Endodermal cell (in vitro differentiated cells): ENCODE measurements around the gene CFAP54. TPM values are rescaled to one million over a fixed set of nuclear protein-coding genes. Genes with fewer than 3 reads are reported as not detected.
A peak's percentile ranks its signal among the peaks of the same experiment; 100 is the strongest.

ENCODE experiments used
- DNase-seq: peaks from one replicate; pipeline ENCODE4 v3.0.0-alpha.2; 2017
- H3K27ac ChIP-seq: 2 replicates; pipeline ENCODE4 v1.5.1; 2013; ENCODE audit warnings: mild to moderate bottlenecking, low read depth, low read length, moderate library complexity
- H3K27me3 ChIP-seq: 2 replicates; pipeline ENCODE4 v1.6.1; 2013; ENCODE audit warnings: mild to moderate bottlenecking, low read length, moderate library complexity; ENCODE audit not compliant: insufficient read depth, control insufficient read depth, poor library complexity, severe bottlenecking
- H3K36me3 ChIP-seq: 2 replicates; pipeline ENCODE4 v1.7.0; 2013; ENCODE audit warnings: mild to moderate bottlenecking, low read length, moderate library complexity; ENCODE audit not compliant: control insufficient read depth, insufficient read depth
- H3K4me1 ChIP-seq: one replicate; pipeline ENCODE4 v1.7.0; 2013; ENCODE audit warnings: low read length; ENCODE audit not compliant: control insufficient read depth, insufficient read depth
- H3K4me3 ChIP-seq: 2 replicates; pipeline ENCODE4 v1.5.1; 2013; ENCODE audit warnings: mild to moderate bottlenecking, low read length, moderate library complexity
- H3K9ac ChIP-seq: 2 replicates; pipeline ENCODE4 v1.6.1; 2013; ENCODE audit warnings: mild to moderate bottlenecking, low read length, moderate library complexity; ENCODE audit not compliant: poor library complexity, severe bottlenecking; ENCODE audit errors: extremely low read depth
- H3K9me3 ChIP-seq: 2 replicates; pipeline ENCODE4 v1.6.1; 2013; ENCODE audit warnings: mild to moderate bottlenecking, low read length, moderate library complexity; ENCODE audit not compliant: control insufficient read depth
- H3K27ac Mint-ChIP-seq: 2 replicates; pipeline ENCODE4 v1.8.0; 2020; ENCODE audit warnings: mixed read lengths
- H3K27me3 Mint-ChIP-seq: 2 replicates; pipeline ENCODE4 v1.8.0; 2021; ENCODE audit warnings: mild to moderate bottlenecking, mixed read lengths; ENCODE audit not compliant: insufficient read depth
- H3K36me3 Mint-ChIP-seq: 2 replicates; pipeline ENCODE4 v1.8.0; 2020; ENCODE audit warnings: low read depth, mixed read lengths
- H3K4me1 Mint-ChIP-seq: 2 replicates; pipeline ENCODE4 v1.8.0; 2020; ENCODE audit warnings: mixed read lengths
- H3K4me3 Mint-ChIP-seq: 2 replicates; pipeline ENCODE4 v1.8.0; 2020; ENCODE audit warnings: mild to moderate bottlenecking, moderate library complexity, mixed read lengths
- H3K9me3 Mint-ChIP-seq: 2 replicates; pipeline ENCODE4 v1.8.0; 2020; ENCODE audit warnings: mild to moderate bottlenecking, mixed read lengths
- CTCF ChIP-seq: fragments of 200-600 bp; sonication (generic); conservative IDR thresholded peaks from 2 replicates; pipeline ENCODE4 v1.5.0; 2021; ENCODE audit warnings: antibody characterized with exemption, mild to moderate bottlenecking
- WGBS, 2 experiments: methylation state at CpG; one replicate each; pipeline versions ENCODE4 v1.1.5 to v1.1.7; 2013; ENCODE audit warnings: missing lambda C conversion rate in 2 of 2, mixed read lengths in 1 of 2; ENCODE audit not compliant: insufficient coverage in 1 of 2, insufficient read length in 1 of 2; 5-methylcytosine and 5-hydroxymethylcytosine counted together
- long read RNA-seq, 4 experiments: library from polyadenylated mRNA in 2 of 4; library from RNA in 1 of 4; library from capped mRNA in 1 of 4; stranded (forward) in 3 of 4; unstranded in 1 of 4; transcript quantifications; one replicate each; pipeline ENCODE4 v2.0.0, GENCODE V29; 2020 to 2021; ENCODE audit warnings: inconsistent platforms in 1 of 4
- polyA plus RNA-seq, 2 experiments: library from polyadenylated mRNA; stranded (reverse); fragments of 50-300 nt; gene quantifications; one replicate each; pipeline ENCODE4 v1.2.3, GENCODE V29; 2013
- total RNA-seq, 2 donors: library from RNA; stranded (reverse); fragmentation: NEBNext Ultra II Directional in 1 of 2; extraction: Animal tissue kit (Norgen Biotek cat#: 25700) in 1 of 2; gene quantifications; 2 replicates in 1 of 2; 3 replicates in 1 of 2; pipeline ENCODE4 v1.2.1, GENCODE V29; 2021

Gene CFAP54
- 1 to 10 TPM; 1.5 to 1.7 TPM for total RNA-seq
- 0.64 TPM for polyA plus RNA-seq (2013, experiment 1 of 2)
- polyA plus RNA-seq (2013, experiment 2 of 2), result 1.3 TPM
- long read RNA-seq, experiment 1, result 0 reads
- long read RNA-seq, experiment 2, partial matches to known transcripts, result 0 of 1 reads
- long read RNA-seq, experiment 2, other reads (novel, unspliced or antisense), result 0 of 1 reads
- long read RNA-seq, experiment 3, partial matches to known transcripts, result 1 of 1 reads
- long read RNA-seq, experiment 3, other reads (novel, unspliced or antisense), result 0 of 1 reads
- long read RNA-seq, experiment 4, result 0 reads

- Histone ChIP-seq H3K4me1 (no peaks in the 10 kb centered on the region), H3K9ac (peak within 1 kb of the TSS; percentile 94), H3K27ac (peak within 1 kb of the TSS; percentile 72), H3K36me3 (no peaks in the 10 kb centered on the region), H3K4me3 (peak within 1 kb of the TSS; percentile 85), H3K9me3 (no peaks in the 10 kb centered on the region), H3K27me3 (peaks cover 30% of the 10 kb centered on the region)
- H3K4me1 Mint-ChIP-seq, result peaks cover 9% of the 10 kb centered on the region
- WGBS, 2 experiments, result 1 to 3% methylated on average over 34 to 53 of the region's 53 CpGs
- no peaks in the 10 kb centered on the region for H3K36me3 Mint-ChIP-seq
- peak; percentile 99 for DNase-seq
- peaks cover 37% of the 10 kb centered on the region for H3K27me3 Mint-ChIP-seq
- H3K9me3 Mint-ChIP-seq, result no peaks in the 10 kb centered on the region
- H3K27ac Mint-ChIP-seq, result peak within 1 kb of the TSS; percentile 94
- H3K4me3 Mint-ChIP-seq, result peak within 1 kb of the TSS; percentile 88
- TF ChIP-seq CTCF, result peak; percentile 90
These were observed at the start of gene CFAP54 for GRCh38 chr12:96489392-96490056. TSS of gene CFAP54 (plus strand) at chr12:96489577. CDS start at chr12:96489610, 33 bp downstream.

- Histone ChIP-seq H3K9me3 (no peaks in the 10 kb centered on the region), H3K9ac (no peak overlapping the region), H3K36me3 (no peaks in the 10 kb centered on the region), H3K4me3 (no peak overlapping the region), H3K4me1 (no peaks in the 10 kb centered on the region), H3K27ac (no peak overlapping the region), H3K27me3 (no peaks in the 10 kb centered on the region)
- peaks cover 5% of the 10 kb centered on the region for H3K4me1 Mint-ChIP-seq
- H3K27me3 Mint-ChIP-seq, result no peaks in the 10 kb centered on the region
- peaks cover 4% of the 10 kb centered on the region for H3K9me3 Mint-ChIP-seq
- WGBS, 2 experiments, result 91 to 100% methylated on average over 1 to 3 of the region's 3 CpGs
- DNase-seq, result no peak
- H3K36me3 Mint-ChIP-seq, result no peaks in the 10 kb centered on the region
- H3K4me3 Mint-ChIP-seq, result no peak overlapping the region
- H3K27ac Mint-ChIP-seq, result no peak overlapping the region
- TF ChIP-seq CTCF, result no peak
These were observed 47.6 kb upstream of the CFAP54 start for GRCh38 chr12:96441816-96442215.

GRCh38 chr12:96442906-96443305 lies 46.5 kb upstream of the CFAP54 start:
- 94 to 95% methylated on average over 3 of the region's 3 CpGs for WGBS, 2 experiments
- no peak overlapping the region for H3K27ac Mint-ChIP-seq

More at GRCh38 chr12:96442906-96443305, 46.5 kb upstream of the CFAP54 start:
- Mint-ChIP-seq H3K4me1 (peaks cover 4% of the 10 kb centered on the region), H3K4me3 (no peak overlapping the region), H3K36me3 (no peaks in the 10 kb centered on the region), H3K9me3 (peaks cover 4% of the 10 kb centered on the region), H3K27me3 (no peaks in the 10 kb centered on the region)
- Histone ChIP-seq H3K4me3 (no peak overlapping the region), H3K27ac (no peak overlapping the region), H3K36me3 (no peaks in the 10 kb centered on the region), H3K9me3 (no peaks in the 10 kb centered on the region), H3K9ac (no peak overlapping the region), H3K4me1 (no peaks in the 10 kb centered on the region), H3K27me3 (no peaks in the 10 kb centered on the region)
- no peak for DNase-seq
- TF ChIP-seq CTCF, result no peak
